CD14-positive monocyte (primary cell): Measurements from ENCODE around the gene RTRAF. TPM values are rescaled to one million over a fixed set of nuclear protein-coding genes. Genes with fewer than 3 reads are reported as not detected.

Experiments
- DNase-seq, 3 donors: peaks; one replicate each; pipeline ENCODE4 v3.0.0-alpha.2; 2011 to 2022
- H2AFZ ChIP-seq: 2 replicates; pipeline ENCODE4 v1.6.0; 2012; ENCODE audit warnings: mild to moderate bottlenecking, low read depth, low read length, inconsistent platforms; ENCODE audit not compliant: insufficient read depth, poor library complexity, severe bottlenecking
- H3K27ac ChIP-seq, 2 donors: 1 replicate in 1 of 2; 2 replicates in 1 of 2; pipeline ENCODE4 v1.5.1; 2012 to 2013; ENCODE audit warnings: low read length in 2 of 2, control low read depth in 1 of 2, inconsistent platforms in 1 of 2, low read depth in 1 of 2, mild to moderate bottlenecking in 1 of 2
- H3K27me3 ChIP-seq, 2 donors: one replicate each; pipeline versions ENCODE4 v1.6.0 to v1.6.1; 2011 to 2013; ENCODE audit warnings: low read length in 2 of 2; ENCODE audit not compliant: control insufficient read depth in 2 of 2, insufficient read depth in 2 of 2
- H3K36me3 ChIP-seq, 2 donors: replicated peaks in 1 of 2; 1 replicate in 1 of 2; 2 replicates in 1 of 2; pipeline versions ENCODE4 v1.5.1 to v1.6.1; 2012 to 2013; ENCODE audit warnings: low read length in 2 of 2, control low read depth in 1 of 2, inconsistent platforms in 1 of 2, mild to moderate bottlenecking in 1 of 2; ENCODE audit not compliant: insufficient read depth in 2 of 2, control insufficient read depth in 1 of 2
- H3K4me1 ChIP-seq, 2 donors: 1 replicate in 1 of 2; 2 replicates in 1 of 2; pipeline versions ENCODE4 v1.5.1 to v1.6.1; 2012 to 2013; ENCODE audit warnings: low read length in 2 of 2, control low read depth in 1 of 2, inconsistent platforms in 1 of 2, mild to moderate bottlenecking in 1 of 2, moderate library complexity in 1 of 2; ENCODE audit not compliant: insufficient read depth in 2 of 2, control insufficient read depth in 1 of 2
- H3K4me2 ChIP-seq: replicated peaks from 2 replicates; pipeline ENCODE3; 2012; ENCODE audit warnings: low read length, moderate library complexity, mild to moderate bottlenecking; ENCODE audit not compliant: poor library complexity, severe bottlenecking; ENCODE audit errors: extremely low read depth
- H3K4me3 ChIP-seq, 3 experiments: fragments of 200-600 bp in 1 of 3; sonication (generic) in 1 of 3; replicated peaks in 1 of 3; 1 replicate in 2 of 3; 2 replicates in 1 of 3; pipeline ENCODE4 v1.5.1; 2011 to 2013; ENCODE audit warnings: low read length in 3 of 3, mild to moderate bottlenecking in 3 of 3, control low read depth in 2 of 3, low read depth in 2 of 3, inconsistent platforms in 1 of 3, moderate library complexity in 1 of 3
- H3K79me2 ChIP-seq: 2 replicates; pipeline ENCODE4 v1.6.0; 2012; ENCODE audit warnings: mild to moderate bottlenecking, control low read depth, inconsistent platforms, low read length, moderate library complexity; ENCODE audit not compliant: insufficient read depth
- H3K9ac ChIP-seq: 2 replicates; pipeline ENCODE4 v1.6.0; 2017; ENCODE audit warnings: low read length, mild to moderate bottlenecking; ENCODE audit not compliant: insufficient read depth, poor library complexity, severe bottlenecking
- H3K9me3 ChIP-seq, 2 donors: replicated peaks in 1 of 2; 1 replicate in 1 of 2; 2 replicates in 1 of 2; pipeline versions ENCODE4 v1.5.1 to v1.6.1; 2012 to 2013; ENCODE audit warnings: low read length in 2 of 2, control low read depth in 1 of 2; ENCODE audit not compliant: control insufficient read depth in 1 of 2, insufficient read depth in 1 of 2
- H4K20me1 ChIP-seq: 2 replicates; pipeline ENCODE4 v1.6.0; 2012; ENCODE audit warnings: mild to moderate bottlenecking, low read length, control low read depth, moderate library complexity; ENCODE audit not compliant: insufficient read depth
- H3K27ac Mint-ChIP-seq, 7 donors: one replicate each; pipeline ENCODE4 v1.8.0; 2020; ENCODE audit warnings: mild to moderate bottlenecking in 7 of 7, mixed read lengths in 7 of 7, moderate library complexity in 6 of 7, inconsistent platforms in 2 of 7
- H3K27me3 Mint-ChIP-seq, 3 donors: one replicate each; pipeline ENCODE4 v1.8.0; 2021 to 2022; ENCODE audit warnings: low read depth in 3 of 3, mild to moderate bottlenecking in 3 of 3, mixed read lengths in 3 of 3, moderate library complexity in 3 of 3, inconsistent platforms in 1 of 3
- H3K36me3 Mint-ChIP-seq, 2 donors: one replicate each; pipeline ENCODE4 v1.8.0; 2020; ENCODE audit warnings: mixed read lengths in 2 of 2, inconsistent platforms in 1 of 2, mild to moderate bottlenecking in 1 of 2
- H3K4me1 Mint-ChIP-seq: one replicate; pipeline ENCODE4 v1.8.0; 2020; ENCODE audit warnings: mild to moderate bottlenecking, mixed read lengths
- H3K4me3 Mint-ChIP-seq, 2 donors: one replicate each; pipeline ENCODE4 v1.8.0; 2020; ENCODE audit warnings: mild to moderate bottlenecking in 2 of 2, mixed read lengths in 2 of 2, moderate library complexity in 1 of 2
- H3K9me3 Mint-ChIP-seq, 7 donors: one replicate each; pipeline ENCODE4 v1.8.0; 2020 to 2022; ENCODE audit warnings: mixed read lengths in 7 of 7, mild to moderate bottlenecking in 6 of 7, moderate library complexity in 6 of 7, inconsistent platforms in 2 of 7
- CTCF ChIP-seq: fragments of 200-600 bp; IDR thresholded peaks from one replicate; pipeline ENCODE4 v1.8.0; 2022; ENCODE audit warnings: antibody characterized with exemption, mild to moderate bottlenecking
- WGBS: methylation state at CpG from one replicate; pipeline ENCODE4 v1.1.5; 2013; ENCODE audit warnings: missing lambda C conversion rate; ENCODE audit not compliant: insufficient coverage; 5-methylcytosine and 5-hydroxymethylcytosine counted together
- intact Hi-C, 2 donors: fragments of 100-400 bp; cut with micrococcal nuclease; formaldehyde crosslinking; loops; one replicate each; pipeline versions ENCODE4 v1.15.0 to v1.15.1; 2023
- polyA plus RNA-seq, 3 donors: library from polyadenylated mRNA; depleted of rRNA in 1 of 3; unstranded in 2 of 3; stranded (reverse) in 1 of 3; fragments of 300-500 nt in 2 of 3; fragments of >200 nt in 1 of 3; fragmentation: Illumina TruSeq in 2 of 3; gene quantifications; 1 replicate in 2 of 3; 2 replicates in 1 of 3; pipeline ENCODE4 v1.2.3, GENCODE V29; 2012 to 2021

RTRAF gene
- polyA plus RNA-seq, 3 donors = 51.6 to 152 (median 149) TPM

GRCh38 chr14:52051871-52052270, 62.5 kb downstream of the RTRAF start:
- Histone ChIP-seq H3K79me2 (no peaks in the 10 kb centered on the region), H3K9me3 (no peaks in the 10 kb centered on the region), H3K4me2 (no peak overlapping the region), H2AFZ (no peak overlapping the region), H3K36me3 (no peaks in the 10 kb centered on the region), H4K20me1 (no peaks in the 10 kb centered on the region), H3K27ac (no peak overlapping the region), H3K27me3 (no peaks in the 10 kb centered on the region), H3K4me1 (no peaks in the 10 kb centered on the region), H3K4me3 (no peak overlapping the region), H3K9ac (no peak overlapping the region)
- H3K9me3 Mint-ChIP-seq = peaks cover 0 to 3% (median 0%) of the 10 kb centered on the region in 7 donors
- H3K4me3 Mint-ChIP-seq = no peak overlapping the region
- H3K4me1 Mint-ChIP-seq = no peaks in the 10 kb centered on the region
- TF ChIP-seq CTCF = no peak
- WGBS = no CpG with 5 or more reads among the region's 2 CpGs
- H3K27ac Mint-ChIP-seq = no peak overlapping the region
- peaks cover 1 to 8% (median 3%) of the 10 kb centered on the region in 3 donors for H3K27me3 Mint-ChIP-seq
- intact Hi-C loops = no loop called here
- no peak for DNase-seq
- H3K36me3 Mint-ChIP-seq = no peaks in the 10 kb centered on the region

- Histone ChIP-seq H3K4me1 (no peaks in the 10 kb centered on the region), H3K4me2 (no peak overlapping the region), H3K9me3 (no peaks in the 10 kb centered on the region), H3K9ac (no peak overlapping the region), H3K27me3 (no peaks in the 10 kb centered on the region), H3K36me3 (no peaks in the 10 kb centered on the region), H3K4me3 (no peak overlapping the region), H4K20me1 (no peaks in the 10 kb centered on the region), H2AFZ (no peak overlapping the region), H3K27ac (no peak overlapping the region), H3K79me2 (no peaks in the 10 kb centered on the region)
- WGBS = 98% methylated on average over 4 of the region's 7 CpGs
- Mint-ChIP-seq H3K27ac (no peak overlapping the region), H3K4me3 (no peak overlapping the region), H3K36me3 (no peaks in the 10 kb centered on the region), H3K4me1 (no peaks in the 10 kb centered on the region), H3K9me3 (peaks cover 0 to 2% (median 0%) of the 10 kb centered on the region in 7 donors), H3K27me3 (peaks cover 0 to 5% (median 3%) of the 10 kb centered on the region in 3 donors)
- no peak for TF ChIP-seq CTCF
- no peak for DNase-seq
- intact Hi-C loops = no loop called here
Measured at GRCh38 chr14:52052288-52052943, 63.1 kb downstream of the RTRAF start.
